ENCODE results near the gene HDX.
A peak's percentile ranks its signal among the peaks of the same experiment; 100 is the strongest.
"Not testable (repeated sequence)": the region's sequence is repeated elsewhere in the genome, so short reads cannot be mapped to it uniquely, and the experiment has no call there.

HDX gene, protein sequence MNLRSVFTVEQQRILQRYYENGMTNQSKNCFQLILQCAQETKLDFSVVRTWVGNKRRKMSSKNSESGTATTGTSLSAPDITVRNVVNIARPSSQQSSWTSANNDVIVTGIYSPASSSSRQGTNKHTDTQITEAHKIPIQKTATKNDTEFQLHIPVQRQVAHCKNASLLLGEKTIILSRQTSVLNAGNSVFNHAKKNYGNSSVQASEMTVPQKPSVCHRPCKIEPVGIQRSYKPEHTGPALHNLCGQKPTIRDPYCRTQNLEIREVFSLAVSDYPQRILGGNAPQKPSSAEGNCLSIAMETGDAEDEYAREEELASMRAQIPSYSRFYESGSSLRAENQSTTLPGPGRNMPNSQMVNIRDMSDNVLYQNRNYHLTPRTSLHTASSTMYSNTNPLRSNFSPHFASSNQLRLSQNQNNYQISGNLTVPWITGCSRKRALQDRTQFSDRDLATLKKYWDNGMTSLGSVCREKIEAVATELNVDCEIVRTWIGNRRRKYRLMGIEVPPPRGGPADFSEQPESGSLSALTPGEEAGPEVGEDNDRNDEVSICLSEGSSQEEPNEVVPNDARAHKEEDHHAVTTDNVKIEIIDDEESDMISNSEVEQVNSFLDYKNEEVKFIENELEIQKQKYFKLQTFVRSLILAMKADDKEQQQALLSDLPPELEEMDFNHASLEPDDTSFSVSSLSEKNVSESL

DNA sequence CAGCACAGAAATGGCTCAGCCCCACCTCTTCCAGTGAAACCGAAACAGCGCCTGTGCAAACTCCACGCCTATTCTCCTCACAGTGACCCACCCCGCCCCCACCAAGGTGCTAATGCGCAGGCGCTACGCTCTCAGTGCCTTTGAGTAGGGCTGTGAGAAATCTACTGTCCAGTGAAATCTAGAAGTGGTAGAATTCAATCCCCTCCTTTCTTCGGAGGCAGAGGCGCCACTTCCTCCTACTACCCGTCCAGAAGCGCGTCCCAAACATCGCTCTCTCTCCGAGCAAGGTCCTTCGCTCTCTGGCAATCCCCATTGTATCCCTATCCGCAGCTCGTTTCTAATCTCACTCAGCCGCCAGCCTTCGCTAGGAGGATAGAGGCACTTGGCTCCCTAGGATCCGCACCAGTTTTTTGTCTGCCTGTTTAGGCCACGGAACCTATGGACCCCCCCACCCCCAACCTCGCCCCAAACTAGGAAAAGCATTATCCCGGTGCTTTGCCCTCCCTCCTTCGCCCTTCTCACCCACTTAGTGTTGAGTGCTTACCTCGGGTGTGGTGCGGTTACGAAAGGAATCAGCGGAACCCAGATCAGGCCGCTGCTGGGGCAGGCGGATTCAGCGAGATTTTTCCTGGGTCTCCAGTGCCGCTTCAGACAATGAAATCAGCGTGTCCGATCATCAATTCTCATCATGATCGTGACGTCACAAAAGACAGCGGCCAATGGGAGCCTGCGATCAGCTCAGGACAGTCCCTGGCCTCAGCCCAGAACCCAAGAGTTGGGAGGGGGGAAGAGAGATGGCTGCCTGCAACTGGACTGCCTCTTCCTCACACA lies at the start of gene HDX:
HDX (minus strand) TSS at position 656 of the 831 bp plus-strand sequence. CDS start 27,056 bp downstream, outside the sequence.
- DNase-seq (ENCODE audit: low read depth): peak; percentile 32

DNA sequence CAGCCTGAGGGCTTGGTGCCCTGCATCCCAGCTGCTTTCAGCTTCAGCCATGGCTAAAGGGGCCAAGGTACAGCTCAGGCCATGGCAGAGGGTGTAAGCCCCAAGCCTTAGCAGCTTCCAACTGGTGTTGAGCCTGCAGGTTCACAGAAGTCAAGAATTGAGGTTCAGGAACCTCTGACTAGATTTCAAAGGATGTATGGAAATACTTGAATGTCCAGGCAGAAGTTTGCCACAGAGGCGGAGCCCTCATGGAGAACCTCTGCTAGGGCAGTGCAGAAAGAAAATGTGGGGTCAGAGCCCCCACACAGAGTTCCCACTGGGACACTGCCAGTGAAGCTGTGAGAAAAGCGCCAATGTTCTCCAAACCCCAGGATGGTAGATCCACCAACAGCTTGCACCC lies 39.1 kb upstream of the HDX start:
- DNase-seq (ENCODE audit: low read depth): not testable (repeated sequence)

DNA sequence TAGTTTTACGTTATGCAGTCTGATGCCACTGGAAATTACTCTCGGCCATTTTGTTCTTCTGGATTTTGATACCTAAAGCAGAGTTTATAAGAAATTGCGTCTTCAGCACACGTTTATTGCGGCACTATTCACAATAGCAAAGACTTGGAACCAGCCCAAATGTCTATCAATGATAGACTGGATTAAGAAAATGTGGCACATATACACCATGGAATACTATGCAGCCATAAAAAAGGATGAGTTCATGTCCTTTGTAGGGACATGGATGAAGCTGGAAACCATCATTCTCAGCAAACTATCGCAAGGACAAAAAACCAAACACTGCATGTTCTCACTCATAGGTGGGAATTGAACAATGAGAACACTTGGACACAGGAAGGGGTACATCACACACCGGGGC lies 35.4 kb upstream of the HDX start:
- not testable (repeated sequence) for DNase-seq (ENCODE audit: low read depth)

DNA sequence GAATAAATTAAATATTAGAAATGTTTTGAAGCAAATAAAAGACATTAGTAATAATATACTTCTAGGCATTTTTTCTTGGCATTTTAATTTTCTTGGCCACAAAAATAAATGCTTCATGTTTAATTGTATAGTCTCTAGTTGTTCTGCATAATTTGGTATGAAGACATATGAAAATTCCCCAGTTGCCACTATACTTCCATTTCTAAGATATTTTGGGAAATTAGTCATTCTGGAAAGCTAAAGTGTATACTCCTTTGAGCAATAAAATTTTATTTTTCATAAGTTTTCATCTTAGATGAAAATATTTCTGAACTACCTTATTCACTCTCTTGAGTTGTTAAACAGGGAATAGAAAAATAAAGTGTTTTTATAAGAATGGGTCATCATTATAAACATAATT lies 13.8 kb downstream of the HDX start:
- DNase-seq (ENCODE audit: low read depth): no peak

DNA sequence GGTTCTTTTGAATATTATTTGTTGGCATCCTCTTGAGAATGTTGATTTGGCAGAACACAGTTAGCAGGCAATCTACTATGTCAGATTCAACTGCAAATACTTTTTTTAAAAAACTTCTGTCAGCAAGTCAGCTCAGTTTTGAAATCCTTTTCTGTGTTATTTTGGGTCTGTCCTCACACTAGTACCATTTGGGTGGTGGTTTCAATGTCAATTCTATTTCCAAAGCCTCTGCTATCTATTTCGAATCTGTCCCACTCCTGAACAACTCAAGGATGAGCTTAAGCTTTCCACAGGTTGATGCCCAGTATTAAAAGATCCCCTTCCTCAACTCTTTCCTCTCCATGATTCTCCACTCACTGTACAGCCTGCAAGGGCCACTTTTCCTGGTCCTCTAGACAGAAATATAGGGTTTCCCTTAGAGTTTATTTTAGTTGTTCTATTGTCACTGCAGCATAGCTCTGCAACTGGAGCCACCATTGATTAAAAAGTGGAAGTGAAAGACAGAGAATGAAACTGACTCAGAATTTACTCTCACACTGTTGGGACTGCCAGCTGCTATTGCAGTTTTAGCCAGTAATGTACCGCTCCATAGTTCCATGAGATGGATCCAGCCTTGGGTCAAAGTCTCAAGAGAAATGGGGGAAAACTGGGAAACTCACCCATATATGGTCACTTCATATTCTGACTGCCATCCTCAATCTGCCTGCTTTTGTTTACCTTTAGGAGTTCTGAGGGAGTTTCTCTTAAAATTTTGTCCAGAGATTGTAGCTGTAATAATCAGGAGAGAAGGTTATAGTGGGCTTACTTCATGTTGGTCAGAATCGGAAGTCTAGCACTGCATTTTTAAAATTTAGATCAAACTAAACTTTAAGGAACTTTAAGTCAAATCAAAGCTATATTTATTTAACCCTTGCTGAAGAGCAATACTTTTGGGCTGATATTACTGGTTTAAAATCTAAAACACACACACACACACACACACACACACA lies 14.6 kb downstream of the HDX start:
- no peak for DNase-seq (ENCODE audit: low read depth)

DNA sequence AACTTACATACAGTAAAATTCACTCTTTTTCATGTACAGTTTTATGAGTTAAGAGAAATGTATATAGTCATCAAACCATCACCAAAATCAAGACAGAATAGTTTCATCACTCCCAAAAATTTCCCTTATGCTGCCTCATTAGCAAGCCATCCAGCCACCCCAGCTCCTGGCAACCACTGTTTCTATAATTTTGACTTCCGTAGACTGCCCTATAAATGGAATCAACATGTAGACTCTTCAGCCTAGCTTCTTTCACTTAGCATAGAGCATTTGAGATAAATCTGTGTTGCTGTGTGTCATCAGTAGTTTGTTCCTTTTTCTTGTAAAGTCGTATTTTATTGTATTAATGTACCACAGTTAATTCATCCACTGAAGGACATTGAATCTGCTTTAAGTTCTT lies 23.2 kb downstream of the HDX start:
- DNase-seq (ENCODE audit: low read depth): no peak

DNA sequence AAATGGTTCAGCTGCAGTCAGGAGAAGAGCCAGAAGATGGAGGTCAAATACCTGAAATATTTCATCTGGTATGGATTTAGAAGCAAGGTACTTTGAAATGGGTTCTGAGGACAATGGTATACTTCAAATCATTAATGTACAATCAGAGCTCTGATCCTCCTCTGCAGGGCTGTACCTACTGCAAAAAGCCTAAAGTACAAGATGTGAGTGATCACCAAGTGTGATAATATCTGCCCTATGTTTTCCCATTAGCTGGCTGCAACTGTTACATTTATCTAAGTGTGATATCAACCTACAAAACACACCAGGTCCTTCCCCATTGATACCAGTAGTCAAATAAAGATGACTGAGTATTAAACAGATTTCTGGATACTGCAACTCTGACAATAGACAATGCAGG lies 25.1 kb downstream of the HDX start:
- no peak for DNase-seq (ENCODE audit: low read depth)

DNA sequence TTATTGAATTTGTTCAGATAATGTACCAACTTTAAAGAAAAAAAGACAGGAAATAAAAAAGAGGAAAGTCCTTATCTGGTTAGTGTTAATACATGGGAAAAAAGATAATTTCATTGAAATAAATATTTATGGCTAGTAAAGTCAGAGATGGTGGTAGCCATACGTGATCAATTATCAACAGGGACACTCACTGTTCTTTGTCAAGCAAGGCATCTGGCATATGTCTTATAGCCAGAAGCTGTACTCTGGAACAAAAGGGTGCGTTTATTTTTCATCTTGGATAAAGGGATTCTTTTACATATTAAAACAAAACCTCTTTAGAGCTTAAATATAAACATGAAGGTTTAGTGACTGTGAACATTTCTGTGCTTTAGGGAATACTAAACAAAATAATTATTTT lies 26.7 kb downstream of the HDX start:
- no peak for DNase-seq (ENCODE audit: low read depth)

DNA sequence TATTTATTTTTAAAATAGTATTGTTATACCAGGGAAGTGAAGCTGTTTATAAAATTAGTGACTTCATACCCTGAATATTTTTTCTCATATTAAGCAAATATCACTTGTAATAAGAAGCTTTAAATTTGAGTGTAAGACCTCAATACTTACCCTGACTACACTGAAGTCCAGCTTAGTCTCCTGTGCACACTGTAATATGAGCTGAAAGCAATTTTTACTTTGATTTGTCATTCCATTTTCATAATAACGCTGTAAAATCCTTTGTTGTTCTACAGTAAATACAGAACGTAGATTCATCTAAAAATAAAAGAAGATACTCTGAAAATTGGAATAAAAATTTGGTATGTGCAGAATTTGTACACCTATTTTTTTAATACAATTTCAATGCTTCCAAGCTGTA lies 27.2 kb downstream of the HDX start:
- DNase-seq (ENCODE audit: low read depth): no peak

DNA sequence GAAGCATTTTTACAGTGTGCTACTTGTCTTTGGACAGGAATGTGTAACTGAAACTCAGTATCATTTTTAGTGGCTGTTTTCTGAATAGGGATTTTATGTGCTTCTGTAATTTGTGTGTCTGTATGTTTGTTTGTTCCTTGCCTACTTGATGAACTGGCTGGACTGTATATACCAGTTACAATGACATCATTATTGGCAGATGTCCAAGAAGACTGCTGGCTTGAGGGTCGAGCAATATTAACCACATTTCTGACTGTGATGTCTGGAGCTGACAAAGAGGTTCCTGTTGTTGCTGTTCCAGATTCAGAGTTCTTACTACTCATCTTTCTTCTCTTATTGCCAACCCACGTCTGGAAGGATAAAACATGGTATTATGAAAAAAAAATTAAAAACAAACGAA lies 33.0 kb downstream of the HDX start:
- DNase-seq (ENCODE audit: low read depth): no peak

DNA sequence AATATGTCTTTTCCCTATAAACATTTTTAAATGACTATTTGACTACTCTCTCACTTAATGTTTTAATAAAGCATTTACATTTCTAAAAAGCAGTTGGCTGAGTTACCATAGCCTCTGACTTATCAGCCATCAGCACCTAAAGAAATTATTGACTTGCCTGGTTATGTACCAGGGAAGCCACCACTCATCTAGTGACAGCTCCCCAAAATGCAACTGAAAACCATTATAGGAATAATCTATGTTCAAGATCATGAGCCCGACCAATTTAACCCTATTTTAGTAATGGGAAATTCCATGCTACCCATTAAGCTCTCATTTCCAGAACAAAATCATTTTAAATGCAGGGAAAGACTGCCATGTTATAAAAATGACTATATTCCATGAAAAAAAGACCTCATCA lies 34.4 kb downstream of the HDX start:
- DNase-seq (ENCODE audit: low read depth): no peak

DNA sequence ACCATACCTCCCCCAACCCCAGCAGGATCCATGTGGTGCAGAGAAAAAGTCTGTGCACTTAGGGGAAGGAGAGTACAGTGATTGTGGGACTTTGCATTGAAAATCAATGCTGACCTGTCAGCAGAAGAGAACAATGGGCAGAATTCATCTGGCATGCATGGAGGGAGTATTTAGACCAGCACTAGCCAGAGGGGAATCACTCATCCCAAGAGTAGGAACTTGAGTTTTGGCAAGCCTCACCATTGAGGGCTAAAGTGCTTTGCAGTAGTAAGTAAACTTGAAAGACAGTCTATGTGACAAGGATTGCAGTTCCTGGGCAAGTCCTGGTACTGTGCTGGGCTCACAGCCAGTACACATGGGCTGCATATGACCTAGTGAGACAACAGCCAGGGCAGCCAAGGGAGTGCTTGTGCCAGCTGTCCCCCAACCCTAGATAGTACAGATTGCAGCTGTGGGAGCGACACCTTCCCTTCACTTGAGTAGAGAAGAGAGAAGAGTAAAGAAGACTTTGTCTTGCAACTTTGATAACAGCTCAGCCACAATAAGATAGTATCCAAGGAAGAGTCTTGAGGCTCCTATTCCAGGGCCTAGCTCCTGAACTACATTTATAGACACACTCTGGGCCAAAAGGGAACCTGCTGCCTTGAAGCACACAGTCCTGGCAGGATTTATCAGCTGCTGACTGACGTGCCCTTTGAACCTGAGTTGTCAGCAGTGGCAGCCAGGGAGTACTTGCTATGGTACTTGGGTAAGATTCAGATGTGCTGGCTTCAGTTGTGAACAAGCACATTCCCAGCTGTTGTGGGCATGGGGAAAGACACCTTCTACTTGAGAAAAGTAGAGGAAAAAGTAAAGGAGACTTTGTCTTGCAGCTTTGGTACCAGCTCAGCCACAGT lies 48.7 kb downstream of the HDX start:
- no peak for DNase-seq (ENCODE audit: low read depth)

DNA sequence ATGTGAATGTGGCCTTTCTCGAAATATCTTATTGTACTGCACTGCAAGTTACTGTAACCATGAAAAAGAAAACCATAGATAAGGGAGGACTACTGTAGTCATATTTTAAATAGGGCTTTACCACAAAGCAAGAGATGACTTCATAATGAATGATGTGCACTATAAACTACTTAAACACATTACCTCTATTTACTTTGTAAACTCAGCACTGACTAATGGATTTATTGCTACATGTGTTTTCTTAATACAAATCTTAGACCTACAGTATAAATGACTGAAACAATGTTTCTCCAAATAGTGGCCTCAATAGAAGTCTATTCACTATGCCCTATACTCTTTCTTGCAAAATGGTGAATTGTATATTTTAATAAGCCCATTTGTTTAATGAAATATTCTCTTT lies 61.1 kb downstream of the HDX start:
- no peak for DNase-seq (ENCODE audit: low read depth)

DNA sequence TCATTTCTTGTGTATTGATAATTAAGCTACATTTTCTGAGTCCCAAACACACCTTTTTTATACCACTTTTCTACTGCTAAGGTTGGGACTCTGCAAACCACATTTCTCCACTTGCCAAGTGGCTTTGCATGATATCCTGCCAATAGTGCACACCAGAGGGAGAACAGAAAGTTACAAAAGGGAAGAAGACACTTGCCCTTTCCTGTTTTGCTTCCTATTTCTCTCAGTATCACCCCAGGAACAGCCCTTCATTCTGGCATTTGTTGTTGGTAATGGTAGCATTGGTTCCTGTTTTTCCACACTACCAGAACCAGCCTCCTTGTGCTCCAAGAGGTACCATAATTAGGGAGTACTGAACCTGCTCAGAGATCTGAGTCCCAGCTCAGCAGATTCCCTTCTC lies 87.1 kb downstream of the HDX start:
- DNase-seq (ENCODE audit: low read depth): no peak

DNA sequence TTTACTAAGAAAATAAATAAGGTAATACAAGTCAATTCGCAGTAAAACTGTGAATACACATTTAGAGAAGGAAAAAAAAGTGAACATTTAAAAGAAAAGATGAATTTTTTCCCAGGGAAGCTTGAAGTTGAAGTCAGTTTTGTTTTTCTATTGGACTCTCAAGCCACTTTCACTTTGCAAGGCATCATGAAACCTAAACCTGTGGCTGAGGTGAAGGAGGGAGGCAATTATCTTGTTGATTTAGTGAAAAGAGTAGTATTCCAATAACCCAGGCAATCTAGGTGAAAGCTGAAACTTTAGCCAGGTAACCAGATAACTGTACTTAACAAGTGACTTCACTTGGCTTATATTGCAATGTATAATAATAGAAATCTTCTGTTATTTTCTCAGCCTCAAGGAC lies 138.6 kb downstream of the HDX start:
- no peak for DNase-seq (ENCODE audit: low read depth)

DNA sequence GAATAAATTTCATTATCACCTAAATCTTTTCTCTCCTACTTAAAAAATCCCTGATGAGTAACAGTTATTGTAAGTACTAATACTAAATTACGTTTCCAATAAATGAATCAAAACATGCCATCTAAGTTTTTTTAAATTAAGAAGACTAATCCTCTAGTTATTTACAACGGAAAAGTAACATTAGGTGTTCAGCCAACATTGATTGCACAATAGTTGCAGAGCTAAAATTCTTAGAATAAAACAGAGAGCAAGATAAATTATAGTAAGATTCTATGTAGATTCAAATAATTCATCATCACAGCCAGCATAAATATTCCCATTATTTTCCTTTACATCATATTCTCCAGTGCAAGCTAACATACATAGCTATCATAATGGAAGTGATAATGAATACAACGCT lies 139.2 kb downstream of the HDX start:
- no peak for DNase-seq (ENCODE audit: low read depth)

DNA sequence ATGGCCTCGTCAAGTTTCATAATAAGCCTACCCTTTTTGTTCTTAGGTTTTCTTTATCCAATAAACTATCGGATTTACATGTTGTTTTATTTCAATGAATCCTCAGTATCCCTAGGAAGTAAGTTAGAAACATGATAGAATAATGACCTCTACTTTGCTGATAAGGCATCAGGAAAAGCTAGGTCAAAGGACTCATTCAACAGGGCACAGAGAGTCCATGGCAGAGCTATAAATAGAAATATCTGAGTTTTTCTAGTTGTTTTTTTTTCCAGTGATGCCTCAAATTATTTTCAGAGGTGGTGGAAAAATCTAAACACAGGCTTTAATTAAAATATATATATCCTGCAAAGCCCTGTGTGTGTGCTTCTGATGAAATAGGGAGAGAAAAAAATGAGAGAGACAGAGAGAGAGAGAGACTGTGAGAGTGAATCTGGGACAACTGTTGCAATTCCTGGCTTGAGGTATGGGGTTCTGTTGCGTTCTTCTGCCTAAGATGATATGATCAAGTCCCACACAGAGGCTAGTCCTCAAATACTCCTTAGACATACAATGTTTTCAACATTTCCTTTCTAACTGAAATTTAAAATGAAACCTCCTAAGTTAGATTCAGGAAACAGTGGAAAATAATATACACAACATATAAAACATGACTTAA lies 139.9 kb downstream of the HDX start:
- DNase-seq (ENCODE audit: low read depth): no peak

DNA sequence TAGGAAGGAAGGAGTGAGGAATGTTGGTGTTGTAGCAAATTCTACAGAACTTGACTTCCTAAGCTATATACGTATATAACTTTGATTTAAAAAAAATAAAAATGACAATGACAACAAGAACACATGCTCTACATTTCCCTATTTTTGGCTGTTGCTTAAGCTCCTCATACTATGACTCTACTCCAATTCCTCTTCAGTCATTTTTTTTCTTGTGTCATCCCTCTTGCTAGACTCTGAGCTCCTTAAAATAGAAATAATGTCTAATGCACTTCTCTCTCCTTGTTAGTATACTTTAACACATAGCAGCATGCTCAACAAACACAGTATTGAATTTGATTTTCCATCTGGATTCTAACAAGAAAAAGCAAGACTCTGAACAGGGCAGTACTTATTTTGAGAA lies 144.0 kb downstream of the HDX start:
- no peak for DNase-seq (ENCODE audit: low read depth)

DNA sequence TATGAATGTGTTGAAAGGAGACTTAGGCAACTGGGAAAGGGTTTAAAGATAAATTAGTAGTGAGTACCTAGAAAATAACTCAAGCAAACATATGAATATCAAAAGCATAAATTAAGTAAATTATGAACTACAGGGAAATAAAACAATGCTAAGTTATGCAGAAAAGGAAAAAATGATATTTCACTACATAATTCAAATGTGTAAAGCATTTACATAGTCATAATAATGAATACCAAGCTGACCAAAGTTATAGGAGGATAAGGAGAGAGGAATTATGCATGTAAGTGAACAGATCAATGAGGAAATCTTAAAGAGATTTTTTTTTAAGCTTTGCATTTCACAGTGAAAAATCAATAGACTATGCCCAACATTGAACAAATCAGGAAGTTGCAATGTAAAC lies 145.0 kb downstream of the HDX start:
- DNase-seq (ENCODE audit: low read depth): no peak

DNA sequence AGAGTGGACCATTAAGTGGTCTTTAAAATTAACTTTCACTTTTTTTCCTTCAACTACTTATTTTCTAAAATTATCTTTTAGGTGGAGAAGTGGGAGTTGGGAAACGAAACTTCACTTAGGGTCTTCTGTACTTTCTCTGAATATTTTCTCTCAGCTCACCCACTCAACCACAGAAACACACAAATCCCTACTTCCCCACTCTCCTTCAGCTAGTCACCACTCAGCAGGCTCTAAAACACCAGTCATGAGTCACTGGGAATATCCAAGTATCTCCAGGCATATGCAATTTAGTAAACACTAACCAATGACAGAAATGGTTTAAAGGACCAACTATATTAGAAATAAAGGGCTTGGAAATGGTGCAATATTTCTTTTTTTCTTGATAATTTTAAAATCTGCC lies 161.3 kb downstream of the HDX start:
- no peak for DNase-seq (ENCODE audit: low read depth)

Measured in activated T-helper 9 cell treated with anti-CD3 and anti-CD28 coated beads, Interleukin-2, amount 50 U/mL, for 16 hours (primary cell).